Mammary epithelial cell (primary cell): ENCODE results near the gene KMT2E.

Source experiments
- EZH2 ChIP-seq: IDR thresholded peaks from 2 replicates; pipeline ENCODE4 v1.6.1; 2012; ENCODE audit warnings: low read length, inconsistent platforms, borderline replicate concordance
- TF ChIP-seq, protein P1 (sequence below), 2 donors: IDR thresholded peaks in 1 of 2; conservative IDR thresholded peaks in 1 of 2; 2 replicates each; pipeline ENCODE4 v1.5.1; 2011 to 2012; ENCODE audit warnings: inconsistent platforms in 2 of 2, low read length in 2 of 2, mild to moderate bottlenecking in 2 of 2, control low read depth in 1 of 2, low read depth in 1 of 2; ENCODE audit not compliant: insufficient read depth in 1 of 2; ENCODE audit errors: extremely low read depth in 1 of 2

DNA sequence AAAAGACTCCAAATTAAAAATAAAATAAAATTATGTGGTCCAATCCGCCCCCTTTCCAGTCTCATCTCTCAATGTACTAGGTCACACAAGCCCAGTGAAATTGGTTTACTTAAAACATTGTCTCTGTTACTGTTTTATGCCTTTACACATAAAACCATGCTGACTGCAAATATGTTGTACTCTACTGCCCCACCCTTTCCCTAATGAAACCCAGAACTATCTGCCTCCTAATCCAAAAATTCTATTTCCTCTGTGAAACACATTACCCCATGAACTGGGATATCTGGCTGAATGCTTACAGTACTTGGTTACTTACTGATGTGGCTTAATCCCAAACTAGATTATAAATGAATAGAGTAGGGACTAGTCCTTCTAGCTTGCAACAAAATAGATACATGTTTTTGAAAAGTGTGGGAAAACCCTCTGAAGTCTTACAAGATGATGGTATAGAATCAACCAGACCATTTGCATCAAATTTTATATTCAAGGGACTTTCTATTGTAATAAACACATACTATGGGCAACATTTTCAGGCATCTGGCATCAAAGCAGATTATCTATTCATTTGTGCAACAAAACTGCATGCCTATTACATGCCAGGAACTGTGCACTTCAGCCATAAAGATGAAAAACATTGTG lies 10.0 kb upstream of the KMT2E start:
- TF ChIP-seq, protein P1, sequence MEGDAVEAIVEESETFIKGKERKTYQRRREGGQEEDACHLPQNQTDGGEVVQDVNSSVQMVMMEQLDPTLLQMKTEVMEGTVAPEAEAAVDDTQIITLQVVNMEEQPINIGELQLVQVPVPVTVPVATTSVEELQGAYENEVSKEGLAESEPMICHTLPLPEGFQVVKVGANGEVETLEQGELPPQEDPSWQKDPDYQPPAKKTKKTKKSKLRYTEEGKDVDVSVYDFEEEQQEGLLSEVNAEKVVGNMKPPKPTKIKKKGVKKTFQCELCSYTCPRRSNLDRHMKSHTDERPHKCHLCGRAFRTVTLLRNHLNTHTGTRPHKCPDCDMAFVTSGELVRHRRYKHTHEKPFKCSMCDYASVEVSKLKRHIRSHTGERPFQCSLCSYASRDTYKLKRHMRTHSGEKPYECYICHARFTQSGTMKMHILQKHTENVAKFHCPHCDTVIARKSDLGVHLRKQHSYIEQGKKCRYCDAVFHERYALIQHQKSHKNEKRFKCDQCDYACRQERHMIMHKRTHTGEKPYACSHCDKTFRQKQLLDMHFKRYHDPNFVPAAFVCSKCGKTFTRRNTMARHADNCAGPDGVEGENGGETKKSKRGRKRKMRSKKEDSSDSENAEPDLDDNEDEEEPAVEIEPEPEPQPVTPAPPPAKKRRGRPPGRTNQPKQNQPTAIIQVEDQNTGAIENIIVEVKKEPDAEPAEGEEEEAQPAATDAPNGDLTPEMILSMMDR (conservative IDR thresholded peaks at IDR 0.05 in 1 of 2, IDR thresholded peaks at IDR 0.05 in 1 of 2; ENCODE audit: extremely low read depth in 1 of 2, insufficient read depth in 1 of 2, low read depth in 1 of 2, low read length in 2 of 2) = no peak
- no peak for TF ChIP-seq EZH2
